HG03159 (cell line): ENCODE results near the gene C6orf136.
A peak's percentile ranks its signal among the peaks of the same experiment; 100 is the strongest.
"Not testable (repeated sequence)": the region's sequence is repeated elsewhere in the genome, so short reads cannot be mapped to it uniquely, and the experiment has no call there.

Experiments
- ATAC-seq: cut with Tn5 transposase; IDR thresholded peaks from one replicate; pipeline ENCODE4 v1.9.1; 2021; ENCODE audit warnings: mild to moderate bottlenecking, moderate library complexity; ENCODE audit not compliant: unreplicated experiment

The C6orf136 gene

GRCh38 chr6:30646450-30647241, at the start of gene C6orf136:
C6orf136 (plus strand) TSS chr6:30647133; CDS start chr6:30647232, 99 bp downstream.
- peak; percentile 59 for ATAC-seq

- not testable (repeated sequence) for ATAC-seq
Observed at GRCh38 chr6:30597315-30598144, 49.4 kb upstream of the C6orf136 start.

DNA sequence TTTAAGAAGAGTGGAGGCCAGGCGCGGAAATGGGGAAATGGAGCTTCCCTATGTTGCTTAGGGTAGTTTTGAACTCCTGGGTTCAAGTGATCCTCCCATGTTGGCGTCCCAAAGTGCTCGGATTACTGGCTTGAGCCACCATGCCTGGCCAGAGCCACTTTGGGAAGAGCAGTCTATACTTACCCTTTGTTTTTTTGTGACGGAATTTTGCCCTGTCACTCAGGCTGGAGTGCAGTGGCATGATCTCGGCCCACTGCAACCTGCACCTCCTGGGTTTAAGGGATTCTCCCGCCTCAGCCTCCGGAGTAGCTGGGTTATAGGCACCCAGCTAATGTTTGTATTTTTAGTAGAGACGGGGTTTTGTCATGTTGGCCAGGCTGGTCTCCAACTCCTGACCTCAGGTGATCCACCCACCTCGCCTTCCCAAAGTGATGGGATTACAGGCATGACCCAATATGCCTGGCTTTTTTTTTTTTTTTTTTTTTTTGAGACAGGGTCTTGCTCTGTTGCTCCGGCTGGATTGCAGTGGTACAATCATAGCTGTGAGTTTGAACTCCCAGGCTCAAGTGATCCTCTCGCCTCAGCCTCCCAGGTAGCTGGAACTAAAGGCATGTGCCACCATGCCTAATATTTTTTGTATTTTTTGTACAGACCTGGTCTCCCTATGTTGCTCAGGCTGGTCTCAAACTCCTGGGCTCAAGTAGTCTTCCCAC, 47.9 kb upstream of the C6orf136 start:
- ATAC-seq = no peak

- ATAC-seq = no peak
Observed at GRCh38 chr6:30599625-30600324, 47.2 kb upstream of the C6orf136 start.

DNA sequence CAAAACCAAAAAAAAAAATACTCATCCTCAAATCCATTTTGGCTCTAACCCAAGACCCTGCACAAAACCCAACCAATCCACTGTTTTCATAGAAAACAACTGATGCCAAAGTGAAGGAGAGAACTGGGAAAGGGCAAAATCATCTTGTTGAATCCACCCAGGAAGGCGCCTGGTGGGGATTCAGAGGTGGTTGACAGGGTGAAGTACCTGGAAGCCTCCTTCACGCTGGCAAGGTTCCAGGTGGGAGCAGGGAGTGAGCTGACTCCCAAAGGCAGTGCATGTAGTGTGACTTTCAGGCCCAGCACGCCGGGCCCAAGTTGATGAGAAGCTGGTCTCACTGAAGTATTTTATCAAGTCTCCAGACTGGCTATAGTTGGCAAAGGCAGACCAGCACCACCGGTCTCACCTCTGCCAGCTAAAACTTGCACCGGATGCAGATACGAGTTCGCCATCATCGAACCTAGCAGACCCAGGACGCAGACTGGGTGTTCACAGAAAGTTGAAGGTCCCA, 46.4 kb upstream of the C6orf136 start:
- ATAC-seq = no peak

GRCh38 chr6:30601436-30601814, 45.5 kb upstream of the C6orf136 start:
- no peak for ATAC-seq

DNA sequence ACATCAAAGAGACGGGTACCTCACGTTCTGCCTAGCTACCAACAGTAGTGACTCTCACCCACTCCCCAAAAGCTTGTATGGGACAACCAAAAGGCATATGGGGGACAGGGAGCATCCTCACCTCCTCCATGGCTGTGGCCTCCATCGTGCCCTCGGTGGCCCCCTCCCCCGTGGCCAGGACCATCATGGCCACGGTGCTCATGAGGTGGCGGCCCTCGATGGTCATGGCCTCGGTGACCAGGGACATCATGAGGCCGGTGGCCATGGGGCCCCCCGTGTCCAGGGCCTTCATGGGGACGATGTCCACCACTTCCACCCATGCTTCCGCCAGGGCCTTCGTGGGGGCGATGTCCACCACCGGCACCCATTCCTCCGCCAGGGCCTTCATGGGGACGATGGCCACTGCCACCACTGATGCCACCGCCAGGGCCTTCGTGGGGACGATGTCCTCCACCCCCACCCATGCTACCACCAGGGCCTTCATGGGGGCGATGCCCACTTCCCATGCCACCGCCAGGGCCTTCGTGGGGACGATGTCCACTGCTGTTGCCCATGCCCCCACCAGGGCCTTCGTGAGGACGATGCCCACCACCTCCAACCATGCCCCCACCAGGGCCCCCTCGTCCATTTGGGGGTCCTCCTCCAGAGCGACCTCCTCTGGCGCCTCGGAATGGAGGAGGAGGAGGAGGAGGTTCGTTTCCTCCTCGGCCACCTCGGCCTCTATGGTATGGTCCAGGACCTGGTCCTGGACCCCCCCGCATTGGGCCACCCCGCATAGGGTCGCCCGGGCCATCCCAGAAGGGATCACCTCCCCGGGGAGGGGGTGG, 44.9 kb upstream of the C6orf136 start:
- no peak for ATAC-seq

DNA sequence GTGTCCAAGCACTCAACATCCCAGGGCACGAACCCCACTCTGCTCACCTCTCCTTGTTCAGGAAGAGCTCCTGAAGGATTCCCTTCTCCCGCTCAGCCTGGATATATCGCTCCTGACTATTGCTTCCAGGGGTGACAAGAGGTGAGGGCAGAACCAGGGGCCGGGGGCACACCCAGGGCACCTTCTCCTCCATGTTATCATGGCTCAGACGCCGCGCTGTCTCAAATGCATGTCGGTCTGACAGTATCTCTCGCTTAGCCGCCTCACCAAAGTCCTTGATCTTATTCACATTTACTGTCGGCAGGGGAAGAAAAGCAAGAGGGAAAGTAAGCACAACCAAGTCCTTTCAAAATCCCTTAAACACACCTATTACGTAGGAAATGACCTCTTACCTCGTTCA, 43.0 kb upstream of the C6orf136 start:
- no peak for ATAC-seq

- no peak for ATAC-seq
Observed at GRCh38 chr6:30610065-30610464, 36.9 kb upstream of the C6orf136 start.

- ATAC-seq = no peak
Observed at GRCh38 chr6:30611150-30611855, 35.6 kb upstream of the C6orf136 start.

GRCh38 chr6:30611856-30612194, 35.1 kb upstream of the C6orf136 start:
- no peak for ATAC-seq

GRCh38 chr6:30612213-30612612, 34.7 kb upstream of the C6orf136 start:
- ATAC-seq = no peak

DNA sequence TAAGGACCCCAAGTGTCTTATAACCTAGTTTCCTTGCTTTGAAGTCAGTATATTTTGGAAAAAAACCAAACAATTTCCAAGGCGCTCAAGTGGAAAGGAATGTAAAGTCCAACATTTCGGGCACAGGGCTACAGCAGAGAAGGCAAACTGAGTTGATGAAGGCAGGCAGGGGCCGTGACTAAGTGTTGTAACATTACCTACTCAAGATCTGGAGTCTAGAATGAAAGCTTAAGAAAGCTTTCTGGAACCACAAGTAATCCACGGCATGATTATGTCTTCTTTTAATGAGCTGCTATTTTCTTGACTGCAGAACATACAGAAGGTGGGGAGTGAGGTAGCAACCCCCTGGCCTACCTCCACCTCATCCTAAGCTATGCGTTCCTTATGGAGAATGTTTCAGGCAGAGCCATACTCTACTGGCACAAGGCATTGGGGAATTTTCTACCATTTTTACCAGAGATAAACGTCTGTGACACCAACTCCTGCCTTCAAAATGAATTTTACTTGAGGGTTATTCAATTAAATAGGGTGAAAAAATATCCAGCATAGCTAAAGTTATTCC, 34.2 kb upstream of the C6orf136 start:
- no peak for ATAC-seq

DNA sequence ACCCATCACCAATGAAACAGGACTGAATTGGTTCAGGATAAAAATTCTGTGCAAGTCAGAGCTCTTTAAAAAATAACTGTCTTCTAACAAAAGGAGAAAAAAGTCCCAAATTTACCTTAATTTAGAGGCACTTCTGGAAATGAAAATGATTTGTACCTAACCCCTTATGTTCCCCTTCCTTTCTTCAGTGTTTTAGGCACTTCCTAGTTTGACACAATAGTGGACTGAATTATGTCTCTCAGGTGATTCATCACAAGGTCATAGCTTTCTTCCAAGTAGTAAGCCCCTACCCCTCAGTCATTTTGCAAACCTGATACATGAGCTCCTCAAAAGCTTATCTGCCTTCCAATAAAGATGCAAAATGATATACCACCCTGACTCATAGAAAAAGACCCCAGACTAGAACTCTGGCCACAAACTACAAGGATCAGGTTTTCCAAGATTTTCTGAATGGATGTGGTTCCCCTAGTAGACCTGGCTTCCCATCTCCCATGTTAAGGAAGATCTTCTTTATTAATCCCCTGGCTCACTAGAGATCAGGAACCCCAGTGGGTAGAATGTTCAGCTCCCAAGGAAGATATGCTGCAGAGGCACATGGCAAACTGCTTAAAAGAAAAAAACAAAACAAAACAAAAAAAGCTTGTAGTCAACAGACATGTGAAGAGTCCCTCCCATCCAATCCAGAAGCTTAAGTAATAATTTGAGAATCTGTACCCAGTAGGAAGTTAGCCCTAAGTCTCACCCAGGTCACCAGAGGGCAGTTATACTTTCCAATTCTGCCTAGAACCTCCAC, 33.5 kb upstream of the C6orf136 start:
- no peak for ATAC-seq

GRCh38 chr6:30614044-30614842, 32.7 kb upstream of the C6orf136 start:
- ATAC-seq = no peak

DNA sequence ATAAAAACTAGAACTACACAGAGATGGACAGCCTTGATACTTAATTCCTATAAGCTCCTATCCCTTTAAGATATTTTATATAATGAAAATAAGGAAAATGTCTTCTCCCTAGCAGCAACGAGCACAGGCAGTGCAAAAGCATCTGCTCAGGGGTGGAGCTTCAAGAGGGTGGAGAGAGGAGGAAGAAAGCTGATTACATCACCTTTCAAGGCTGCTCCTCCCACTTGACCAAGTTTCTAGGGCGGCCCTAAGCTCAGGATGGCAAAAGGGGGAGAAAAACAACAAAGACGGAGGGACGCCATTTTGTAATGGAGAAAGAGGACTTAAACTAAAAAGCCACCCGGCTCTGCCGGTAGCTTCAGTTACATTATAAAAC, 32.1 kb upstream of the C6orf136 start:
- ATAC-seq = peak; percentile 41

GRCh38 chr6:30615219-30615957, 31.5 kb upstream of the C6orf136 start:
- no peak for ATAC-seq
